Esophagus squamous epithelium (tissue), 4 donors: ENCODE results near the gene CUEDC1.
A peak's percentile ranks its signal among the peaks of the same experiment; 100 is the strongest.

ENCODE experiments used
- POLR2A ChIP-seq, 4 donors: fragments of 450-650 bp; IDR thresholded peaks; one replicate each; pipeline ENCODE4 v1.6.1; 2017; ENCODE audit warnings: antibody characterized with exemption in 4 of 4, mild to moderate bottlenecking in 4 of 4, moderate library complexity in 3 of 4
- TF ChIP-seq, protein P1 (sequence below), 6 experiments: fragments of 450-650 bp in 4 of 6; fragments of 200-600 bp in 2 of 6; sonication (generic) in 2 of 6; IDR thresholded peaks; one replicate each; pipeline ENCODE4 v1.5.1; 2016 to 2019; ENCODE audit warnings: antibody characterized with exemption in 6 of 6, mild to moderate bottlenecking in 4 of 6, moderate library complexity in 4 of 6

DNA sequence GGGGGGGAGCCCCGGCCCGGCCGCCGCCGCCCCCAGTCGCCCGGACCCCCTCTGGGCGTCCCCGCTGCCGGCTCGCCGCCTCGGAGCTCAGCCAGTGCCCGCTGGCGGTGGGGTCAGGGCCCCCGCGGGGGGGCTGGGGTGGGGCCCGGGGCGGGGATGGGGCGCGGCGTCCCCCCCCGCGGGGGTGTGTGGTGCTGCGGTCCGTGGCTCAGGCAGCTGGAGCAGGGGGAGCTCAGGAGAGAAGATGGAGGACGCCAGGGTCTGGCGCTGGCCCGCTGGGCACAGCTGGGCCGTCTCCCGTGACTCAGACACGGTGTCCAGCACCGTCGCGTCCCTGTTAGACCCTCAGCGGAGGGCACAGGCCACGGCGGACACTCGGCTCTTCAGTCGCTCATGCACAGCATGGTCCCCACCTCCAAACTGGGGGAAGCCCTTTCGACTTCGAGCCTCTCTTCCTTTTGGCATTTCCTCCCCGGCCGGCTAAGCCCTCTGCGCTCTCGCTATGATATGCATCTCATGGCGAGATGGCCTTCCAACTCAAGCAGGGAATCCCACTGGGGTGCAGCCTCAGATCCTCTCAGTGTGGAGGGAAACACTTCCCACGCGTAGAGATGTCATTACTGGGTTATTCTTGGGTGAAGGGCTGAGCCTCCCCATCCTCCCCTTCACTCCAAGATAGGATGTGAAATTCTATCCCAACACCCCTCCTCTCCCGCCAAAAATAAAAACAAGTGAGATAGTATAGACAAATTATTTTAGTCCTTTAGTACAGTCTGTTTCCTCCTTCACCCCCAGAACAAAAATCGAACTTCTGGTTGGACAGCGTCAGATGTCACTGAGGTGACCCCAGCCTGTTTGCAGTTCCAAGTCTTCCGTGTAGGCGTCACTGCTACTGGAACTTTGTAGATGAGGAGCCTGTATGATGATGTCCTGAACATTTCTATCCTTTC is 33.4 kb upstream of the CUEDC1 start:
- TF ChIP-seq, protein P1, sequence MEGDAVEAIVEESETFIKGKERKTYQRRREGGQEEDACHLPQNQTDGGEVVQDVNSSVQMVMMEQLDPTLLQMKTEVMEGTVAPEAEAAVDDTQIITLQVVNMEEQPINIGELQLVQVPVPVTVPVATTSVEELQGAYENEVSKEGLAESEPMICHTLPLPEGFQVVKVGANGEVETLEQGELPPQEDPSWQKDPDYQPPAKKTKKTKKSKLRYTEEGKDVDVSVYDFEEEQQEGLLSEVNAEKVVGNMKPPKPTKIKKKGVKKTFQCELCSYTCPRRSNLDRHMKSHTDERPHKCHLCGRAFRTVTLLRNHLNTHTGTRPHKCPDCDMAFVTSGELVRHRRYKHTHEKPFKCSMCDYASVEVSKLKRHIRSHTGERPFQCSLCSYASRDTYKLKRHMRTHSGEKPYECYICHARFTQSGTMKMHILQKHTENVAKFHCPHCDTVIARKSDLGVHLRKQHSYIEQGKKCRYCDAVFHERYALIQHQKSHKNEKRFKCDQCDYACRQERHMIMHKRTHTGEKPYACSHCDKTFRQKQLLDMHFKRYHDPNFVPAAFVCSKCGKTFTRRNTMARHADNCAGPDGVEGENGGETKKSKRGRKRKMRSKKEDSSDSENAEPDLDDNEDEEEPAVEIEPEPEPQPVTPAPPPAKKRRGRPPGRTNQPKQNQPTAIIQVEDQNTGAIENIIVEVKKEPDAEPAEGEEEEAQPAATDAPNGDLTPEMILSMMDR (IDR thresholded peaks at IDR 0.05), result peak in 1 of 6 experiments; percentile 20
- TF ChIP-seq POLR2A (IDR thresholded peaks at IDR 0.05), result peak in 2 of 4 donors; percentile 23 to 38
